DND-41 (cell line): ENCODE results near the gene TFAP2B.

ENCODE experiments used
- ATAC-seq: fragments of 200-7000 bp; cut with Tn5 transposase; 3 replicates; pipeline ENCODE4 v1.9.1; 2021; ENCODE audit warnings: low read depth; ENCODE audit not compliant: insufficient read depth
- DNase-seq: peaks from one replicate; pipeline ENCODE4 v3.0.0-alpha.2; 2020
- H2AFZ ChIP-seq: 2 replicates; pipeline ENCODE4 v1.6.0; 2012; ENCODE audit warnings: low read depth, low read length
- H3K27ac ChIP-seq: 2 replicates; pipeline ENCODE4 v1.5.1; 2012; ENCODE audit warnings: low read length, inconsistent platforms
- H3K27me3 ChIP-seq: fragments of 200-600 bp; sonication (generic); 2 replicates; pipeline ENCODE4 v1.6.0; 2012; ENCODE audit warnings: low read length, mild to moderate bottlenecking, inconsistent platforms; ENCODE audit not compliant: insufficient read depth, poor library complexity
- H3K36me3 ChIP-seq: 2 replicates; pipeline ENCODE4 v1.5.1; 2012; ENCODE audit warnings: low read length, inconsistent platforms; ENCODE audit not compliant: insufficient read depth
- H3K4me1 ChIP-seq: 2 replicates; pipeline ENCODE4 v1.5.1; 2012; ENCODE audit warnings: mild to moderate bottlenecking, low read length; ENCODE audit not compliant: insufficient read depth
- H3K4me2 ChIP-seq: 2 replicates; pipeline ENCODE4 v1.6.0; 2012; ENCODE audit warnings: mild to moderate bottlenecking, moderate library complexity, low read length, inconsistent platforms; ENCODE audit not compliant: insufficient read depth
- H3K4me3 ChIP-seq, 2 experiments: fragments of 200-600 bp in 1 of 2; shearing (Covaris generic) in 1 of 2; 2 replicates each; pipeline ENCODE4 v1.5.1; 2012 to 2016; ENCODE audit warnings: inconsistent platforms in 2 of 2, low read length in 2 of 2, mild to moderate bottlenecking in 2 of 2, low read depth in 1 of 2, moderate library complexity in 1 of 2
- H3K79me2 ChIP-seq: 2 replicates; pipeline ENCODE4 v1.6.0; 2012; ENCODE audit warnings: low read length, inconsistent platforms; ENCODE audit not compliant: insufficient read depth
- H3K9ac ChIP-seq: 2 replicates; pipeline ENCODE4 v1.6.0; 2012; ENCODE audit warnings: low read depth, mild to moderate bottlenecking, inconsistent platforms, low read length, moderate library complexity
- H3K9me3 ChIP-seq: 2 replicates; pipeline ENCODE4 v1.5.1; 2012; ENCODE audit warnings: low read length, moderate library complexity, mild to moderate bottlenecking, inconsistent platforms; ENCODE audit not compliant: insufficient read depth, severe bottlenecking
- H4K20me1 ChIP-seq: 2 replicates; pipeline ENCODE4 v1.6.0; 2012; ENCODE audit warnings: low read length; ENCODE audit not compliant: insufficient read depth
- CTCF ChIP-seq: IDR thresholded peaks from 2 replicates; pipeline ENCODE4 v1.5.1; 2012; ENCODE audit warnings: borderline replicate concordance, low read length, moderate library complexity, mild to moderate bottlenecking; ENCODE audit not compliant: poor library complexity, severe bottlenecking; ENCODE audit errors: extremely low read depth
- EZH2 ChIP-seq: IDR thresholded peaks from 3 replicates; pipeline ENCODE4 v1.6.1; 2012; ENCODE audit warnings: borderline replicate concordance, low read depth, mild to moderate bottlenecking, moderate library complexity, low read length, inconsistent platforms; ENCODE audit not compliant: severe bottlenecking

TFAP2B gene

DNA sequence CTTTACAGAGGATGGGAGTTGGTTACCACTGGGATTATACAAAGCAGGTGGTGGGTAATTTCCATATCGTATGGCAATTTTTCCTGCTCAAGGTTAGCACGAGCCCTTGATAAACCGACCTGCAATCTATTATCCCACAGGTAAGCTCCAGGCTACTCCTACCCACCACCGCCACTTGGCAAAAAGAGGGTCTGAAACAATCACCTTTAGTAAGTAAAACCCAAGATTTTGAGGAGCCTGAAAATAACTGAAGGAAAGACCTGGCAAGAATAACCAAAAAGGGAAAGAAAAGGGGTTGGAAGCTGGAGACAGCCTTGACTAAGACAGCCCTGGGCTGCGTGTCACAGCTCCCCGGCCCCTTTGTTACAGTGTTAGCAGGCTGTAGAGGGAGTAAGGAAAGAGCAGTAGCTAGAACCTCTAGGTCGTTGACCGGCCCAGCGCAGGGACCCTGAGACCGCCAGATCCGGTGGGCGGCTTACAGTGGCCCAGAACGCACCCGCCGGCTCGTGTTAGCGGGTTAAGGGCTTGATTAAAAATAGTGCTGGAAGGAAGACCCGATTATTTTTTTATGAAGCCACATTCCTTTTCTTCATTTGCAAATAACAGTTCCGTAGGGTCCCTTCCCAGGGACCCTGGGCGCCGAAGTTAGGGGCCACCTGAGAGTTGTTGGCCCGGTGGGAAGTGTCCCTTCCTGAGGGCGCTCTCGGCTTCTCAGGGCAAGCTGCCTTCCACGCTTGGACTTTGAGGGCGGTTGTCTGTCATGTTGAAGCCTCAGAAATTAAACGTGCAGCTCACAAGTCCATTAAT, 30.5 kb downstream of the TFAP2B start:
- Histone ChIP-seq H3K27ac (no peak overlapping the region), H3K4me1 (no peaks in the 10 kb centered on the region), H3K4me3 (no peak overlapping the region), H4K20me1 (no peaks in the 10 kb centered on the region), H2AFZ (no peak overlapping the region), H3K36me3 (no peaks in the 10 kb centered on the region), H3K9me3 (no peaks in the 10 kb centered on the region), H3K9ac (no peak overlapping the region), H3K27me3 (no peaks in the 10 kb centered on the region), H3K4me2 (no peak overlapping the region), H3K79me2 (no peaks in the 10 kb centered on the region)
- TF ChIP-seq EZH2 (no peak), CTCF (no peak)
- DNase-seq (no peak), ATAC-seq (no peak)

DNA sequence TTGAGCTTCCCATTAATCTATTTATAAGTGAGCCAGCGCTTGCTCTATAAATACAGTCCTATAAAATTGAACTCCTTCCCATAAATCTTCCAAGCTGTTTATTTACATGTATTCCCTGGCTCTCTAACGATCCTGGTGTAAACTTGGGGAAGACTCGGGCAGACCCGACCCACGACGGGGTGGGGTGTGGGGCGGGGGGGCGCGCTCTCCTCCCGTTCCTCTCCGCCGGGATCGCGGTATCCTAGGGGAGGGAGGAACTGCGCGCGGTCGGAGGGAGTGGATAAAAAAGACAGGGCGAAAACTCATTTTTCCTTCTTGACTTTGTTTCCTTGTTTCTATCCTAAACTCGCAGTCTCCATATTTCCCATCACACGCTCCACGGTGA, 31.1 kb downstream of the TFAP2B start:
- TF ChIP-seq EZH2 (no peak), CTCF (no peak)
- no peaks in the 10 kb centered on the region for H3K36me3 ChIP-seq
- ATAC-seq (no peak), DNase-seq (no peak)
- no peak overlapping the region for H2AFZ ChIP-seq
- H3K27me3 ChIP-seq, result no peaks in the 10 kb centered on the region
- no peaks in the 10 kb centered on the region for H4K20me1 ChIP-seq
- H3K4me3 ChIP-seq, result no peak overlapping the region
- no peaks in the 10 kb centered on the region for H3K9me3 ChIP-seq
- H3K4me2 ChIP-seq, result no peak overlapping the region
- H3K79me2 ChIP-seq, result no peaks in the 10 kb centered on the region
- no peaks in the 10 kb centered on the region for H3K4me1 ChIP-seq
- no peak overlapping the region for H3K27ac ChIP-seq
- no peak overlapping the region for H3K9ac ChIP-seq

DNA sequence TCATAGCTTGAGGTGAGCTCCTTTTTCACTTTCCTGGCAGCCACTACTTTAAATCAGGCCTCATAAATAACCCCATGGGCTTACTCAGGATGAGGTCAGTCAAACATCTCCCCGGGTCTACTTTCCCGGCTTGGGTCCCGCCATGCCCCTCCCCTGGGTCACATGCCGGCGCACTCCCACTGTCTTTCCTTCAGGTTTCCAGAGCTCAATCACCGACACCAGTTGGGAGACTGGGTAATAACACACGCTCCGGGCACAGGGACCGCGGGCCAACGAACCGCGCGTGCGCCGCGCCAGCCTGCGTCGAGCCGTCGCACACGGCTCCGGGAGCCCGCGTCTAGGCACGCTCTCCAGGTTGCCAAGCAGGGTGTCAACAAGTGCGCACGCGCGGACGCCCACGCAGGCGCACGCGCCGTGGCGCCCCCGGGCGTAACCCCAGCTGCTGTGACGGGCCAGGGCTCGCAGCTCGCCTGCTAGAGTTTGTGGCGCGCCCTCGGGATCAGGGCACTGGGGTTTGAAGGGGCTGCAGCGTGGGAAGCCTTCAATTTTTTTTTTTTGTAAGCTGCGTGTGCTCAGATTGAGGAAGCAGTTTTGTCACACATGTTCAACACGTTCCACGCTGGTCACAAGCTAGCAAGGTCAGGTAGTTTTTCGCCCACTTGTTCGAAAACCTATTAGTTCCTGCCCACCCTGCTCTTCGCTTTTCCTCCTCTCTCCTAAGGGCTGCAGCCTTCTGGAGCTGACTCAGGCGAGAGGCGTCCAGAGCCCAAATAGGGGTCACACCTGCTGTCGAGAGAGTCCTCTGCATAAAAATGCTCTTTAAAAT, 31.8 kb downstream of the TFAP2B start:
- TF ChIP-seq EZH2, result no peak
- TF ChIP-seq CTCF, result no peak
- Histone ChIP-seq H4K20me1 (no peaks in the 10 kb centered on the region), H3K9me3 (no peaks in the 10 kb centered on the region), H3K4me1 (no peaks in the 10 kb centered on the region), H3K9ac (no peak overlapping the region), H2AFZ (no peak overlapping the region), H3K4me2 (no peak overlapping the region), H3K27me3 (no peaks in the 10 kb centered on the region), H3K27ac (no peak overlapping the region), H3K79me2 (no peaks in the 10 kb centered on the region), H3K36me3 (no peaks in the 10 kb centered on the region), H3K4me3 (no peak overlapping the region)
- DNase-seq (no peak), ATAC-seq (no peak)
